ENCODE results near the gene PLSCR3. TPM values are rescaled to one million over a fixed set of nuclear protein-coding genes. Genes with fewer than 3 reads are reported as not detected.

The PLSCR3 gene
- total RNA-seq, 4 donors from 2014 or later, result 21.6 to 55.3 (median 40.7) TPM

- Histone ChIP-seq H3K27me3 (peaks cover 16% of the 10 kb centered on the region), H3K9me3 (no peaks in the 10 kb centered on the region), H3K4me3 (peak overlapping the region; percentile 54), H3K36me3 (no peaks in the 10 kb centered on the region), H3K4me1 (peaks cover 75% of the 10 kb centered on the region), H3K27ac (peak overlapping the region; percentile 14)
- TF ChIP-seq POLR2AphosphoS5 (IDR thresholded peaks at IDR 0.05), result no peak
- TF ChIP-seq EP300 (IDR thresholded peaks at IDR 0.05), result no peak
- 2% methylated on average over 30 of the region's 46 CpGs for WGBS
- peak; percentile 84 to 85 for DNase-seq (ENCODE audit: low spot score in 2 of 2)
Measured at GRCh38 chr17:7440113-7440833, 45.9 kb upstream of the PLSCR3 start.

GRCh38 chr17:7439462-7440112, 45.3 kb upstream of the PLSCR3 start, which contains the start of gene FGF11:
Gene FGF11 (plus strand): TSS chr17:7439512. CDS start chr17:7439621, 109 bp downstream.
- WGBS, result 0% methylated on average over 33 of the region's 50 CpGs
- Histone ChIP-seq H3K27ac (peak within 1 kb of the TSS; percentile 91), H3K27me3 (peaks cover 14% of the 10 kb centered on the region), H3K4me1 (peaks cover 69% of the 10 kb centered on the region), H3K36me3 (no peaks in the 10 kb centered on the region), H3K4me3 (peak within 1 kb of the TSS; percentile 68), H3K9me3 (no peaks in the 10 kb centered on the region)
- TF ChIP-seq EP300 (IDR thresholded peaks at IDR 0.05) (no peak), POLR2A (IDR thresholded peaks at IDR 0.05) (no peak), POLR2AphosphoS5 (IDR thresholded peaks at IDR 0.05) (no peak), CTCF (IDR thresholded peaks at IDR 0.05) (no peak)
- no peak for DNase-seq (ENCODE audit: low spot score in 2 of 2)

GRCh38 chr17:7438656-7439460, 44.5 kb upstream of the PLSCR3 start:
- Histone ChIP-seq H3K27me3 (peaks cover 14% of the 10 kb centered on the region), H3K4me1 (peaks cover 62% of the 10 kb centered on the region), H3K27ac (no peak overlapping the region), H3K36me3 (no peaks in the 10 kb centered on the region), H3K9me3 (no peaks in the 10 kb centered on the region), H3K4me3 (peak overlapping the region; percentile 68)
- TF ChIP-seq CTCF (IDR thresholded peaks at IDR 0.05) (no peak), POLR2AphosphoS5 (IDR thresholded peaks at IDR 0.05) (no peak), POLR2A (IDR thresholded peaks at IDR 0.05) (no peak), EP300 (IDR thresholded peaks at IDR 0.05) (no peak)
- no peak for DNase-seq (ENCODE audit: low spot score in 2 of 2)
- 31% methylated on average over 11 of the region's 11 CpGs for WGBS

GRCh38 chr17:7437950-7438614, 43.8 kb upstream of the PLSCR3 start:
- DNase-seq (ENCODE audit: low spot score in 2 of 2), result peak in 1 of 2 donors; percentile 82
- H3K4me1 ChIP-seq, result peaks cover 58% of the 10 kb centered on the region
- no peaks in the 10 kb centered on the region for H3K9me3 ChIP-seq
- peak overlapping the region; percentile 91 for H3K27ac ChIP-seq
- no peak for TF ChIP-seq POLR2AphosphoS5 (IDR thresholded peaks at IDR 0.05)
- no peak for TF ChIP-seq POLR2A (IDR thresholded peaks at IDR 0.05)
- TF ChIP-seq EP300 (IDR thresholded peaks at IDR 0.05), result no peak
- TF ChIP-seq CTCF (IDR thresholded peaks at IDR 0.05), result no peak
- 6% methylated on average over 23 of the region's 48 CpGs for WGBS
- peaks cover 14% of the 10 kb centered on the region for H3K27me3 ChIP-seq
- H3K4me3 ChIP-seq, result peak overlapping the region; percentile 68
- H3K36me3 ChIP-seq, result no peaks in the 10 kb centered on the region

GRCh38 chr17:7437369-7437863, 43.1 kb upstream of the PLSCR3 start:
- DNase-seq (ENCODE audit: low spot score in 2 of 2), result no peak
- Histone ChIP-seq H3K27ac (peak overlapping the region; percentile 91), H3K9me3 (no peaks in the 10 kb centered on the region), H3K4me1 (peaks cover 58% of the 10 kb centered on the region), H3K27me3 (peaks cover 14% of the 10 kb centered on the region), H3K4me3 (peak overlapping the region; percentile 68), H3K36me3 (no peaks in the 10 kb centered on the region)
- no peak for TF ChIP-seq CTCF (IDR thresholded peaks at IDR 0.05)
- TF ChIP-seq POLR2A (IDR thresholded peaks at IDR 0.05), result no peak
- TF ChIP-seq EP300 (IDR thresholded peaks at IDR 0.05), result no peak
- TF ChIP-seq POLR2AphosphoS5 (IDR thresholded peaks at IDR 0.05), result no peak
- 46% methylated on average over 13 of the region's 31 CpGs for WGBS
